GM21381 (cell line): ENCODE results near the gene ATP11A.
"Not testable (repeated sequence)": the region's sequence is repeated elsewhere in the genome, so short reads cannot be mapped to it uniquely, and the experiment has no call there.

Experiments used
- ATAC-seq: cut with Tn5 transposase; IDR thresholded peaks from one replicate; pipeline ENCODE4 v1.9.1; 2021; ENCODE audit warnings: mild to moderate bottlenecking, moderate library complexity; ENCODE audit not compliant: unreplicated experiment

ATP11A gene

DNA sequence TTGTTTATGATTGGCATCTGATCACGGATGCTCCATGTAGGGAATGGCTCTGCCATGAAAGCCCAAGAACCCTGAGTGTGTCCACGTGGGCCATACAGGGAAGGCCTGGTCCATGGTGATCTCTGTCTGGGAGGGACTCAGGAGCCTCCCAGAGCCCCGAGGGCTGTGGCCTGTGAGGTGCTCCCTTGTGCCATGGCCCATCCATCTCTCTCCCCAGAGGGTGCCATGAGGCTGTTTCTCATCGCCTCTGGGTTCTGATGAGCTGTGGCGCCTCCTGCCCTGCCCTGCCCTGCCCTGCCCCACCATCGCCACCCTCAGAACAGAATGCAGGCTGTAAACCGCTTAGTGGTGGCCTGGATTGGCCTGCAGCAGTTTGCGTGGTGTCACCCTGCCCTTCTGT is 83.1 kb downstream of the ATP11A start:
- no peak for ATAC-seq

DNA sequence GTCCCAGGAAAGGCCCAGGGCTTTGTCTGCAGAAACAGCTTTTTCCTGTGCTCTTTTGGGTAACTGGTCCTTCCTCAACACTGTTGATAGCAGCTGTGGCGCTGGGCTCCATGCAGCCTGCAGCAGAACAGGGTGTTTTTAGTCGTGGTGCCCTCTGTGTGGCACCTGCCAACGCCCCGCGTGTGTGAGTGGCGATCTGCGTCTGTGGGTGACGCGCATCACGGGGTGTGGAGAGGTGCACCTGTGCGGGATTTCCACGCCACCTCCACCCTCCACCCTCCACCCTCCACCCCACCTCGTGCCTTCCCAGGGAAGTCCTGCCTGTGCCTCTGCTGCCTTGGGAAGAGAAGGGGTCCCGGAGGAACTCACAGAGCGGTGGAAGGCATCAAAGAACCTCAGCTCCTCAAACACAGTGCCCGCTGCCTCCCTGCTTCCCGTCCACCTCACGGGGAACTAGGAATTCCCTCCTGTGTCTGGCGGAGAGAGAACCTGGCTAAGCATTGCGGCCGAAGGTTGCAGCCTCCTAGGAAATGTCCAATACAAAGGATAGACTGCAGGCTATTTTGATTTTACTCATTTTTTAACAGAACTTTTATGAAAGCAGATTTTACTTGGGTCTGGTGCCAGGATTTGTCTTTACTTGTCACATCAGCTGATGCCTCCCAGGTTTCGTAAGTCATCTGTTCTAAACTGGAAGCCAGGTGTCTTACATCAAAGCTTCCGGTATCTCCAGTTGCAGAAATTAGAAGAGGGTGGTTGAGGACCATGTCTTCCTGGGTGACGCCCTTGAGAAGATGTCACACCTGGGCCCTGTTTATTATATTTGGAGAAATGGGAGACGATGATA is 84.0 kb downstream of the ATP11A start:
- ATAC-seq, result no peak

DNA sequence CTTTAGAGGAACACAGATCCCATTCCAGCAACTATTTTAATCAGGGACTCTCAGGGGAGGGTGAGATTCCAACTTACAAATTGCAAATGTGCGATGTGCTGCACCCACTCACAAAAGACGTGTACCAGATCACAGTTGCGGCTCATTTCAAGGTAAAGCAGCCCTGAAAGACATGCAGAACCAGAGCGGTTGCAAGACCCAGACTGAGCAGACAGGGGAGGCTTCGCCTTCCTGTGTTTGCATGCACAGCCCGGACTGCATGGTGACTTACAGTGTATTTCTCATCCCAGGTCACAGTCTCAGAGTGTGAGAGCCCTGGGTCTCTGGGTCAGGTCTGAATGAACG is 84.6 kb downstream of the ATP11A start:
- no peak for ATAC-seq

GRCh38 chr13:112774829-112775565 is 85.2 kb downstream of the ATP11A start:
- no peak for ATAC-seq

- ATAC-seq, result no peak
Measured at GRCh38 chr13:112775791-112776279, 86.0 kb downstream of the ATP11A start.

DNA sequence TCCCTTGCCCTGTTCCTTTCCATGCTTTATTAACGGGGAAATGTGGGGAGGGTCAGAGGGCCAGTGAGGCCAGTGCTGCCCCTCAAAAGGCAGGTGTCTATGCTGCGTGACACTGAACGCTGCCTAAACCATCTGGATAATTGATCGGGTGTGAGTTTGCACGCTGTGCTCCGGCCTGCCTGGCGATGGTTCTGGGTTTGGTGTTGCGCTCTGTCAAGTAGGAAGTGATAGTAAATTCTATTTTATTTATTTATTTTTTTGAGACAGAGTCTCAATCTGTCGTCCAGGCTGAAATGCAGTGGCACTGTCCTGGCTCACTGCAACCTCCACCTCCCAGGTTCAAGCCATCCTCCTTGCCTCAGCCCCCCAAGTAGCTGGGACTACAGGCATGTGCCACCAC is 86.5 kb downstream of the ATP11A start:
- ATAC-seq, result no peak

DNA sequence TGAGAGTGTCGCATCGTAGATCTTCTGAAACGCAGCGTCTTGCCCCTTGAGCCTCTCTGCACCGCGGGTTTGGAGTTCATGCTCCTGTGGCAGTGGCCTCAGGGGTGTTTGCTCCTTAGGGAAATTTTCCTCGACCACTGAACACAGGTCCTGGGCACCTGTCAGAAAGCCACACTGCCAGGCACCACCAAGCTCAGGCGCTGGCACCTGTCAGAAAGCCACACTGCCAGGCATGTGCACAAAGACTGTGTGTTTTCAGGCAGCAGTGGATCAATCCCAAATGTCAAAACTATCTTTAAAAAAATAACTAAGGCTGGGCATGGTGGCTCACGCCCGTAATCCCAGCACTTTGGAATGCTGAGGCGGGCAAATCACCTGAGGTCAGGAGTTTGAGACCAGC is 87.1 kb downstream of the ATP11A start:
- no peak for ATAC-seq

- no peak for ATAC-seq
Measured at GRCh38 chr13:112777637-112778406, 88.0 kb downstream of the ATP11A start.

DNA sequence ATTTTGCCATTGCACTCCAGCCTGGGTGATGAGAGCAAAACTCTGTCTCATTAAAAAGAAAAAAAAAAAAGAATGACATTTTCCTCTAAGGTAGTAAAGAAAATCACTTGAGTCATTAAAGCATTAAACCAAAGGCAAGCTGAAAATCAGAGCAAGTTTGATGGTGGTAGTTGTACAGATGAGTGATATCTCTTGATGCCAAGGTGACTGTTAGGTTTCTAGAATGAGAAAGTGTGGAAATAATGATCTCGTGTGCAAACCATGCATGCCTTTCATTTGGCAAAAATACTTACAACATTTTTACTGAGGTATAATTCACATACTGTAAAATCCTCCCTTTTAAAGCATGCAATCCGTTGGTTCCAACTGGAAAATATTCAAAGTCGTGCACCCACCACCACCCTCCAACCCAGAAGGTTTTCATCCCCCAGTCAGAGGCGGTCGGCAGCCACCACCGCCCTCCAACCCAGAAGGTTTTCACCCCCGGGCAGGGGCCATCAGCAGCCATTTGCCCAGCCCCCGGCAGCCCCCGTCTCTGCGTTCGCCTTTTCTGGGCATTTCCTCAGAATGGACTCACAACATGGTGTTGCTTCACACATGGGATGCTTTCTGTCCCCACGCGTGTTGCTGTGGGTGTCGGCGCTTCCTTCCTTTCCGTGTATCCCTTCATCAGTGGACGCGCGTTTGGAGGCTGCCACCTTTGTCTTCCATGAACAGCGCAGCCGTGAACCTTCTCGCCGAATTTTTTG is 90.2 kb downstream of the ATP11A start:
- no peak for ATAC-seq

GRCh38 chr13:112781287-112781686 is 91.4 kb downstream of the ATP11A start:
- ATAC-seq, result no peak

DNA sequence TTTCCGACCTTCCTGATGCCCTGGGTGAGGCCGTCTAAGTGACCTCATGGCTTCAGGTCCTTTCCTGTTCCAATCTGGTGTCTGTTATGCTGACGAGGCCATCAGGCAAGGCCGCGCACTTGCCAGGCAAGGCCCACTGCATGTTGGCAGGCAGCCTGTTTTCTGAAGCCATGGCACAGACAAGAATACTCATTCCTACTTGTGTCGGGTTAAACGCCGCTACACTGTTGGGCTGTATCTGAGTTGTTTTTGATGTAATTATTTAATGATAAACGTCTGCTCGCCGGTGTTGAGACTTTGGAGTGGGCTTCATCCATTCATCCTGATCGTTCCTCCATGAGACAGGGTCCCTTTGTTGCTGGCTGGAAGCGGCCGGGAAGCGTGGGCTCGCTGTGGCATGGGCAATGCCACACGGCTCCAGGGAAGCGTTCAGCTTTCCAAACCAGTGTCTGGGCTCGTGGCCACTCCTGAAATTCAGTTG is 92.1 kb downstream of the ATP11A start:
- ATAC-seq, result no peak

DNA sequence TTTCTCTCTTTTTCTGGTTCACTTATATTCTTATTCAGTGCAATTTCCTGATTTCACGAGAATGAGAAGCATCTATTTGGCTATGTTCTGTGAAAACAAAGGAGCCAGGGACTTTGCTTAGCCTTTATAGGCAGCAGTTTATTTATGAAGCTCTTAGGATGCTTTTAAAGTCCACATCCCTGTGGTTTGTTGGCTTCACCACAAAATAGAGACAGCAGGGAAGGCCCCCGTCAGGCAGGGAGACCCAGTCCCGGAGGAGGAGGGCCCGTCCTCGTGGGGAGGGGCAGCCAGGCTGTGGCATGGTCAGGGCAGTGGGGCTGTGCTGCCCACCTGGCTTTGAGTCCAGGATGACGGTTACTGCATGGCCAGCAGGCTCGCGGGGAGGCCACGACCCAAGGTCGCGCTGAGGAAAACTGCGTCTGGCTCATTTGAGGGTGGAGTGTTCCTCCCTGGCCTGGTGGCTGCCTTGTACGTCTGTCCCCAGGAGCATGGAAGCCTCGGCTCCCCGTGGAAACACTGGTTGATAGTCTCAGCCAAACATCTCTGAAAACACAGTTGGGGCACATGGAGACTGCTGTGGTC is 92.7 kb downstream of the ATP11A start:
- no peak for ATAC-seq

- ATAC-seq, result no peak
Measured at GRCh38 chr13:112783135-112783977, 93.5 kb downstream of the ATP11A start.

GRCh38 chr13:112783978-112784371 is 94.1 kb downstream of the ATP11A start:
- no peak for ATAC-seq

DNA sequence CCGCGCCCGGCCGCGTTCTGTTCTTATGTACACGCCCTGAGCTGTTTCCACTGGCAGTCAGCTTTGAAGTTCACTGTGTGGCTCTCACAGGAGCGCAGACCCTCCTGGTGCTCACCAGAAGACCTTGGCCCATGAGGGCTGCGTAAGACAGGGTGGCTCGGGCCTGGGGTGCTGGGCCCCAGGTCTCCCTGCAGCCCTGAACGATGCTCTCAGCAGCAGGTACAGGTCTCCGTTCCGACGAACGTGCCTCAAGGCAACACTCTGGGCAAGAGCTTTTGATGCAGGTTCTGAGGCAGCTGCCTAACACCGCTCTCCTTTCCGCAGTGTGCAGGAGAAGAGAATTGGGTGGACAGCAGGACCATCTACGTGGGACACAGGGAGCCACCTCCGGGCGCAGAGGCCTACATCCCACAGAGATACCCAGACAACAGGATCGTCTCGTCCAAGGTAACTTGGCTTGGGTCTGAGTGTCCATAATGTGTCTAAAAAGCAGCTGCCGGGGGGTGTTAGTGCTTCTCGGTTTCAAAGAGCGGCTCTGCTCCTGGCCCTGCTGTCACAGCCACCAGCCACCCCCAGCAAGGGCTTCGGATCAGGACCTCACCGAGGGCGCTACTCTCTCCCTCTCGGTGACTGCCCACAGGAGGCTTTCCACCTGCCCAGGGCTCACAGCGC is 95.1 kb downstream of the ATP11A start:
- no peak for ATAC-seq

DNA sequence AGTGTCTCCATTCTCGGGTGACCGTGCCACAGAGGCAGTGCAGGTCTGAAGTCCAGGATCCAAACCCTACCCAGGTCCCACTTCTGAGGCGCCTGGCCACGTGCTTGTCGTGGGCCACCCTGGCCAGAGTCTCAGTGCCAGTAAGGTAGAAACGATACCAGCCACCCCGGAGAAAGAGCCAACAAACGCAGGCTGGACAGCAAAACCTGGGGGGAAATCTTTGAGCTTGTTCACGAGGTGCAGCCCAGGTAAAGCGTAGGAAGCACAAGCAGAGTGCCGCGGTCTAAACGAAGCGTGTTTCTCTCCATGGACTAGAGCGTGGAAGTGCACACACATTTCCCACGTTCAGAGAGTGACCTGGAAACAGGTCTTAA is 95.6 kb downstream of the ATP11A start:
- ATAC-seq, result no peak

- not testable (repeated sequence) for ATAC-seq
Measured at GRCh38 chr13:112786810-112787209, 97.0 kb downstream of the ATP11A start.

DNA sequence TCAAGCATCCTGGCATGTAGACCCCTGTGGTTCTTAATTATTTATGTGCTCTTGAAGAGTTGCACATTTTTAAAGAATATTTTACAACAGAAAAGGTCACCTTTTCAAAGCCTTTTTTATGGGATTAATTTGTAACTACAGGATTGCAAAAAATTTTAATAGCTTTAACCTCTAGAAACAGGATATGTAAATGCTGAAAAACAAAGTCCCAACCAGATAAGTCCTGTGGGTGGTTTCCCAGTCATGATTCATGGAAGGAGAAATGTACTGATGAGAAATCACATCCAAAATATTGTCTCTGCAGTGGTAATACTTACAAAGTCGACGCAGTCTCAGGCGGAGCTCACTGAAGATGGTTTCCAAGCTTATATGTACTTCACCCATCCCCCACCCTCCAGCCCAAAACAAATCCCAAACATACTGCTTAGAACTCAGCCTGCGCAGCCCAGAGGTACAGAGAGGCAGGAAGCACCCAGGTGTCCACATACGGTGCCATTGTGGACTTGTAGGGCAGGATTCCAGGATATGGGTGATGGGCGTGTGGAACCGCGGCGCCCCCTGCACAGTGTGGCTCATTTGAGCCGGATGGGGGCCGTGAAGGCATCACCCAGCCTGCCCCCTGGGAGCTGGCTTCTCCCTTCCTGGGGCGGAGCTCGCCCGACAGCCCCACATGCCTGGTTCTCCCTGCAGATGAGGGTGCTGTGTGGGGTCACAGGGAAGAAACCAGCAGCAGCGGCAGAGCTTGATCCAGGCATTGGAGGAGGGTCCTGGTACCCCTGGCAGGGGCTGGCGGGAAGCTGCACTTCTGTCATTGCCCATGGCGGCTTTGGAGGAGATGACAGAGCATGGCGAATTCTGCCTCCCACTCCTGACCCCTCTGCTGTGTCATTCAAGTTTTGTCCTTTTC is 101.2 kb downstream of the ATP11A start:
- no peak for ATAC-seq
